HG02943 (cell line): Measurements from ENCODE around the gene ENOX1.

Experiments used
- ATAC-seq: cut with Tn5 transposase; IDR thresholded peaks from one replicate; pipeline ENCODE4 v1.9.1; 2021; ENCODE audit warnings: mild to moderate bottlenecking, low read depth, moderate library complexity; ENCODE audit not compliant: unreplicated experiment

The ENOX1 gene

DNA sequence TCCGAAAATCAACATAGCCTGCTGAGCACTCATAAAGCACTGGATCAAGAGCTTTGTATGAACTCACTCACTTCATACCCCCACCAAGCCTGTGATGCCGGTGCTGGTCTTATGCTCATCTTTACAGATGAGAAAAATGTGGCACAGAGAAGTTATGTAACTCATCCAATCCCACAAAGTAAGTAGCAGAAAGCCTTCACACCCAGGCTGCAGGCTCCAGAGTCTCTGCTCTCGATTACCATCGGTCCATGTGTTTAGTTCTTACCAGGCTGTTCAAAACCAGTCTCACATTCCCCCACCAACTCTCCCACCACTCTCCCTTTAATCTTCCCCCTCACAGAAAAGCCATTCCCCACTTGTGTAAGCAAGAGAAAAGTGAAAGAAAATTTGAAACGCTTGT is 487.4 kb downstream of the ENOX1 start:
- no peak for ATAC-seq

DNA sequence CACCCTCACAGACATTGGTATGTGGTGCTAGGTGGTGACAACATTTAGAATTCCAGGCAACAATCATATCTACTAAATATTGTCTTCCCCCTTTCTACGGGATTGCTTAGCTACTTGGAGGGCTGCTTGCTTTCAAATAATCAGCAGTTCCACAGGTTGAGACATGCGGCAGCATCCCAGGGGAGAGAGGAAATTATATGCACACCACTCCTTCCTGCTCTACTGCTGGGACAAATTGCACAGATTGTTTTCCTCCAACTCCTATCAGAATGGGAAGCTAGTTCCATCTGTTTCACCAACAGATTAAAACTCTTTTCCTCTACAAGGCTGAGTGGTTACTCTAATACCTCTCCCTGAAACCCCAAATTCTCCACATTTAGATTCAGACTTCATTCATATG is 488.0 kb downstream of the ENOX1 start:
- no peak for ATAC-seq

DNA sequence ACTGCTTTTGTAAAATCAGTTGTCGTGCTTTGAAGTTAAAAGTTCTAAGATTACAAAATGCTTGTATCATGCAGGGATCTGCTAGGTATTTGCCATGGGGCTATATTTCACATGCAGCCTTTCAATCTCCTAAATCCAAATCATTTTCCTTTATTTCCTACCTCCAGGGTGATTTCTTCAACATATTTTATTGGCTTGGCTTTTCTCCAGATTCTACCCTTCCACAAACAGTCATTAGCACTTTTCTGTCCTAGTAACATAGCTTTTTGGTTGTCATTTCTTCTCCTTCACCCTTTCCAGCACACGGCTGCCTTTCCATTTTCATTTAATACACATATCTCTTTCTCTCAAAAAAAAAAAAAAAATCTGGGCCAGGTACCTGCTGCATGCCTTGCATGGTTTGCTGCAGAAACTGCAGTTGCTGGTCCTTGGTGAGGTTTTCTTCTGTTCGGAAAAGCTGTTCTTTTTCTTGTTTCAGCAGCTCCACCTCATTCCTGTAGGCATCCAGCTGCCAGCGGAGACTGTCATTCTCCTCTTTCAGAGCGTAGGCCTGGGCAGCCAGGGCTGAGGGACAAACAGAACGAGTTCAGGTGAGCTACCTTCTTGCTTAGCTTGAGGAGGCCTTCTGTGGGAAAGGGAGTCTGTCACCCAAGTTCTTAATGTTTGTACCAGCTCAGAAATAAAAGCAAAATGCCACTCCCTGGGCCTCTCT is 488.6 kb downstream of the ENOX1 start:
- no peak for ATAC-seq

DNA sequence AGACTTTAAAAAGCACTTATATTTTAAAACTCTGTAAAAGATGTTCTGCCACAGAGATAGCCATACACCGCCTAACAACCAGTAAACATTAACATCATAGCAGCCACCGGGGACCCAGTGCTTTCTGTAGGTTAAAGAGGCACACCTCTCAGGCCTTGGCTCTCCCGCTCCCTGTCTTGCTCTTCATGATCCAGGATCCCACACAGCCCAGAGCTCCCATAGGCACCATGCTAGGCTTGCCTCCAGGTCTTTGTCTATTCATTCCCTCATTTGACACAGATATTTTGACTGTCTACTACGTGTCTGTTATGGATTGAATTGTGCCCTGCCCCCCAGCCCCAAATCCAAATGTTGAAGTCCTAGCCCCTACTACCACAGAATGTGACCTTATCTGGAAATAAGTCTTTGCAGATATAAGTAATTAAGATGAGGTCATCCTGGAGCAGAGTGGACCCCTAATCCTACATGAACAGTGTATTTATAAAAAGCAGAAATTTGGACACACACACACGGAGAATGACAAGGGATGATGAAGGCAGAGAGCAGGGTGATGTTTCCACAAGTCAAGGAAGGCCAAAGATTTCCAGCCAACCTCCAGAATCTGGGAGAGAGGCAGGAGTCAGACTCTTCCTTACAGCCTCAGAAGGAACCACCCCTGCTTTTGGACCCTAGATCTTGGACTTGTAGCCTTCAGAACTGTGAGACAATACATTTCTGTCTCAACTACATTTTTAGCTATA is 490.8 kb downstream of the ENOX1 start:
- ATAC-seq, result no peak

DNA sequence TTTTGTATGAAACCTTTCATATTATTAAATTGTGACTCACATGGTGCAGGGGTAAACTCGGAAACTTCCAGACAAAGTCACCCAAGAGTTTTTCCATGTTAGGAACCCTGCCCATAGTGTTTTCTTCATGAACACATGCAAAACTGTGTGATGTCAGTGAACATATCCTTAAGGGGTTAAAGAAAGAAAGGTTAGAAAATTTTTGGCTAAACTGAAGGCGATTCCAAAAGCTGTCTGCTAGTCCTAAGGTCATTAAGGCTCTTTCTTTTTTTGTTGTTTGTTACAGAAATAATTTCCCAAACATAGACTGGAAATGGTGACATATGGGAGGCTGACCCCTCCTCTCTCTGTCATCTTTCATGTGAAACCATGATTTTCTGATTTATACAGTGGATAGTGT is 491.5 kb downstream of the ENOX1 start:
- ATAC-seq, result no peak

DNA sequence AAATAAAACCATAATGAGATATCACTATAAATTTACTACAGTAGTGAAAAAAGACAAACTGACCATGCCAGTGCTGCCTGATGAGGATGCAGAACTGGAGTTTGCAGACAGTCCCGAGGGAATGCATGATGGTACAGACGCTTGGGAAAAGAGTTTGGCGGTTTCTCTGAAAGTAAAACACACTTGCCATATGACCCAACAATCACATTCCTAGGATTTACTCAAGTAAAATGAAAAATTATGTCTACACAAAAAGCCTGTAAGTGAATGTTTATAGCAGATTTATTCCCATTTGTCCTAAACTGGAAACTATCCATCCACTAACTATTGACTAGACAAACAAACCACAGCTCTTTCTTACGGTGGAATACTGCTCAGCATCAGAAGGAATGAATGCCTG is 492.4 kb downstream of the ENOX1 start:
- no peak for ATAC-seq

DNA sequence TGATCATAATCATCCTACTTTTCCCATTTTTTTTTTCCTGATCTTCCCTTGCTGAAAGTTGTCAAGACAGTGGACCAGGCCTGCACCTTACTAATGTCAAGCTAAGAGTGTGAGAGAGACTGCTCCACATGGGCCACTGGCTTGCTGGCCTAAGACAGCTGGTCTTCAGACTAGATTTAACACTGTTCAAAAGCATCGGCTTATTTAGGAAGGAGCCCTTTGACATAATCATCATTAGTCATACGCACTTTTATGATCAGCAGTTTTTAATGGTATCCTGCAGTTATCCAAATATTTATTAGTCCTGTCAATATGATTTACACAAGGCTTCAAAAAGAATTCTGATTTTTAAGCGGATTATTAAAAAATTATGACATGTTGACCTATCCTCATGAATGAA is 492.8 kb downstream of the ENOX1 start:
- ATAC-seq, result no peak

GRCh38 chr13:43293561-43293960 is 493.2 kb downstream of the ENOX1 start:
- no peak for ATAC-seq

DNA sequence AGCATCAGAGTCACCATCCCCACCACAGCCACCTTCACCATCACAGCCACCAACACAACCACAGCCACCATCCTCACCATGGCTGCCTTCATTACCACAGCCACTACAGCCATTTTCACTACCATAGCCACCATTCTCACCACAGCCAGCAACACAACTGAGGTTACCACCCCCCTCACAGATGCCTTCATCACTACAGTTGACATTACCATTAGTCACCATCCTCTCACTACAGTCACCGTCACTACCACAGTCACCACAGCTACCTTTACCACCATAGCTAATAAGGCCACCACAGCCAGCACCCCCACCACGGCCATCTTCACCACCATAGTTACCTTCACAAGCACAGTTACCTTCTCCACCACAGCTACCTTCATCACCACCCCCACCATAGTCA is 493.8 kb downstream of the ENOX1 start:
- no peak for ATAC-seq

- no peak for ATAC-seq
Observed at GRCh38 chr13:43291287-43292060, 495.3 kb downstream of the ENOX1 start.

DNA sequence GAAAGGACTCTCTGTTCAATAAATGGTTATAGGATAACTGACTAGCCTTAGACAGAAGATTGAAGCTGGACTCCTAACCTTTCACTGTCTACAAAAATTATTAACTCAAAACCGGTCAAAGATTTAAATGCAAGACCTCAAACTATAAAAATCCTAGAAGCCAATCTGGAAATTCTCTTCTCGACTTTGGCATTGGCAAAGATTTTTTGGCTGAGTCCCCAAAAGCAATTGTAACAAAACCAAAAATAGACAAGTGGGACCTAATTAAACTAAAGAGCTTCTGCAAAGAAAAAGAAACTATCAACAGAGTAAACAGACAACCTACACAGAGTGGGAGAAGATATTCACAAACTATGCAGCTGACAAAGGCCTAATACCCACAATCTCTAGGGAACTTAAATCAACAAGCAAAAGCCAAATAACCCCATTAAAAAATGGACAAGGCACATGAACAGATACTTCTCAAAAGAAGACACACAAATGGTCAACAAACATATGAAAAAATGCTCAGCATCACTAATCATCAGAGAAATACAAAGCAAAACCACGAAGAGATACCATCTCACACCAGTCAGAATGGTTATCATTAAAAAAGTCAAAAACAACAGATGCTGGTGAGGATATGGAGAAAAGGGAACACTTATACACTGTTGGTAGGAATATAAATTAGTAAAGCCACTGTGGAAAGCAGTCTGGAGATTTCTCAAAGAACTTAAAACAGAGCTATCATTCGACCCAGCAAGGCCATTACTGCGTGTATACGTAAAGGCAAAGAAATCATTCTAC is 497.1 kb downstream of the ENOX1 start:
- no peak for ATAC-seq

GRCh38 chr13:43286751-43287150 is 500.0 kb downstream of the ENOX1 start:
- ATAC-seq, result no peak

GRCh38 chr13:43285933-43286597 is 500.7 kb downstream of the ENOX1 start:
- ATAC-seq, result no peak

GRCh38 chr13:43284162-43284561 is 502.6 kb downstream of the ENOX1 start:
- no peak for ATAC-seq

DNA sequence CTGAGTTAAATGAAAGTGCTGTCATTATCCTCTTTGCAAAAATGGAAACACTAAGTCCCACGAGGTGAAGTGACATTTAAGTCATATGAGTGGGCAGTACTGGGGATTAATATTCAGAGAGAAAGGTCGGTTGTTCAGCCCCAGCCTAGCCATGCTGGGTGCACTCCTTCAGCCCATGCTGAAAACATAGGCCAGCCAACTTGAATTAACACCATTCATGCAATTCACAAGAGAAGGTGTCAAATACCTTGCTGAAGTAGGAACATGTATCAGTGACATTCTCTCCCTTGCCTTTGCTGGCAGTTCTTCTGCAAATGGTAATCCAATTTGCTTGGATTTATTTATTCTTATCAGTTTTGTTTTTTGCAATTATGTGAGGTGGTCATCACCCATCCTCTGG is 507.1 kb downstream of the ENOX1 start:
- ATAC-seq, result no peak

GRCh38 chr13:43278127-43278526 is 508.6 kb downstream of the ENOX1 start:
- ATAC-seq, result no peak

GRCh38 chr13:43277142-43277541 is 509.6 kb downstream of the ENOX1 start:
- no peak for ATAC-seq

DNA sequence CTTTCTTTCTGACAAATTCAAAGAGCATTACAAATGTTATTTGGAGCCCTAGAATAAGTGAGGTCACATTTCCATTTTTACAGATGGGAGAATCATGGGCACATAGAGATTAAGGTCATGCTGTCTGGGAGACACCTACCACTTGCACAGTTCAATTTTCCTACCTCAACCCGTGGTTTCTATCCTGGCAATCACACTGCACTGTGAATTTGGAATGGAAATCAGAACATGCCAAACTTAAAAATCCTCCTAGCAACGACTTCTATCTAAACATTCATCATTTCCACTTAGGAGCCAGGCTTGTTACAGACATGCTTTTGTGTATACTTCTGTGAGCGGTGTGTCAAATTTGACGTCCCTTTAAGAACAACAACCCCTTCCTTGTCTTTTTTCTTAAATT is 511.9 kb downstream of the ENOX1 start:
- no peak for ATAC-seq

GRCh38 chr13:43273362-43273761 is 513.4 kb downstream of the ENOX1 start:
- no peak for ATAC-seq

DNA sequence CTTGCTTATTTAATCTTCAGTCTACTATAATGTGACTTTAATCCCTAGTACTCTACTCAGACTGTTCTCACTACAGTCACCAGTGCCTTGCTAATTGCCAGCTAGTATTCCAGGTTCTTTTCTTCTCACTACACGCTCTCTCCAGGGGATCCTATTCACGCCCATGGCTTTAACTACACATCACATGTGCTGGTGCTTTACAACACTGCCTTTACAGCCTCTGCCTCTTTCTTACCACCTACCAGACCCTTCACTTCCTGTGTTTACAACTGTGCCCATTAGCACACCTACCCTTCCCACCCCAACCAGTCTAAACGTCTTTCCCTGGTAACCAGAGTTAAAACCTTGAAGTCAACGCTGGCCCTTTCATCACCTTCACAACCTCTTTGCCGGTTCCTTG is 513.9 kb downstream of the ENOX1 start:
- ATAC-seq, result no peak
